Measurements from ENCODE around the gene ANKRD52.

- TF ChIP-seq BRD9 (IDR thresholded peaks at IDR 0.05; ENCODE audit: low read depth, partially characterized antibody), result no peak
- no peak for TF ChIP-seq BACH1 (tag; IDR thresholded peaks at IDR 0.05)
- no peak for TF ChIP-seq SREBF2 (CRISPR knock-in tag; IDR thresholded peaks at IDR 0.05)
- TF ChIP-seq EP300 (IDR thresholded peaks at IDR 0.05; ENCODE audit: low read length), result no peak
- no peak for TF ChIP-seq SP1 (CRISPR knock-in tag; IDR thresholded peaks at IDR 0.05)
Observed at GRCh38 chr12:56248711-56249110, 9.5 kb downstream of the ANKRD52 start.

Measured in K562 (cell line).